ENCODE data around the gene OR4S1. TPM values are rescaled to one million over a fixed set of nuclear protein-coding genes. Genes with fewer than 3 reads are reported as not detected.

Gene OR4S1, protein sequence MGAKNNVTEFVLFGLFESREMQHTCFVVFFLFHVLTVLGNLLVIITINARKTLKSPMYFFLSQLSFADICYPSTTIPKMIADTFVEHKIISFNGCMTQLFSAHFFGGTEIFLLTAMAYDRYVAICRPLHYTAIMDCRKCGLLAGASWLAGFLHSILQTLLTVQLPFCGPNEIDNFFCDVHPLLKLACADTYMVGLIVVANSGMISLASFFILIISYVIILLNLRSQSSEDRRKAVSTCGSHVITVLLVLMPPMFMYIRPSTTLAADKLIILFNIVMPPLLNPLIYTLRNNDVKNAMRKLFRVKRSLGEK
- total RNA-seq = not detected in 2 replicates
- polyA plus RNA-seq = not detected in 2 replicates
- polyA plus RNA-seq (2012) = not detected in 2 replicates
- polyA minus RNA-seq (ENCODE audit: low replicate concordance) = not detected in 2 replicates

DNA sequence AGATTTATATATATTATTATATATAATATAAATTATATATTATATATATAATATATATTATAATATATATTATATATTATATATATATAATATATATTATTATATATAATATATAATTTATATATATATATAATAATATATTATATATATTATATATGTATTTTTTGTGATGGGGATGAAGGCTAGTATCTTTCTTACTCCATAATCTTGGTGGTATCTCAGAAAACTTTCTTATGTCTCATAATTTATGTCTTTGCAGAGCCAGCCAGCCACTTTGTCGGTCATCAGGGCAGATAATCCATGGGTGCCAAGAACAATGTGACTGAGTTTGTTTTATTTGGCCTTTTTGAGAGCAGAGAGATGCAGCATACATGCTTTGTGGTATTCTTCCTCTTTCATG lies at the start of gene OR4S1:
OR4S1 (plus strand) TSS at position 301 of the 400 bp plus-strand sequence; CDS start at position 301, 0 bp downstream.
- no peaks in the 10 kb centered on the region for H3K27me3 ChIP-seq (ENCODE audit: control insufficient read depth, insufficient read depth, low read length)
- H4K20me1 ChIP-seq (ENCODE audit: control insufficient read depth, extremely low read depth, insufficient read depth, low read length) = no peaks in the 10 kb centered on the region
- H3K4me2 ChIP-seq (ENCODE audit: extremely low read depth, insufficient read depth, low read length) = no peak within 1 kb of the TSS
- no peak within 1 kb of the TSS for H3K27ac ChIP-seq (ENCODE audit: insufficient read depth, low read length)
- no peak within 1 kb of the TSS for H3K4me3 ChIP-seq (replicated peaks in 1 of 4; ENCODE audit: control extremely low read depth in 1 of 4, insufficient read depth in 1 of 4, low read depth in 3 of 4, low read length in 4 of 4)
- TF ChIP-seq EZH2 (IDR thresholded peaks at IDR 0.05; ENCODE audit: low read length, missing control alignments) = no peak
- TF ChIP-seq, protein P1, sequence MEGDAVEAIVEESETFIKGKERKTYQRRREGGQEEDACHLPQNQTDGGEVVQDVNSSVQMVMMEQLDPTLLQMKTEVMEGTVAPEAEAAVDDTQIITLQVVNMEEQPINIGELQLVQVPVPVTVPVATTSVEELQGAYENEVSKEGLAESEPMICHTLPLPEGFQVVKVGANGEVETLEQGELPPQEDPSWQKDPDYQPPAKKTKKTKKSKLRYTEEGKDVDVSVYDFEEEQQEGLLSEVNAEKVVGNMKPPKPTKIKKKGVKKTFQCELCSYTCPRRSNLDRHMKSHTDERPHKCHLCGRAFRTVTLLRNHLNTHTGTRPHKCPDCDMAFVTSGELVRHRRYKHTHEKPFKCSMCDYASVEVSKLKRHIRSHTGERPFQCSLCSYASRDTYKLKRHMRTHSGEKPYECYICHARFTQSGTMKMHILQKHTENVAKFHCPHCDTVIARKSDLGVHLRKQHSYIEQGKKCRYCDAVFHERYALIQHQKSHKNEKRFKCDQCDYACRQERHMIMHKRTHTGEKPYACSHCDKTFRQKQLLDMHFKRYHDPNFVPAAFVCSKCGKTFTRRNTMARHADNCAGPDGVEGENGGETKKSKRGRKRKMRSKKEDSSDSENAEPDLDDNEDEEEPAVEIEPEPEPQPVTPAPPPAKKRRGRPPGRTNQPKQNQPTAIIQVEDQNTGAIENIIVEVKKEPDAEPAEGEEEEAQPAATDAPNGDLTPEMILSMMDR (conservative IDR thresholded peaks at IDR 0.05 in 1 of 2, IDR thresholded peaks at IDR 0.05 in 1 of 2; ENCODE audit: low read depth in 1 of 2, low read length in 2 of 2) = no peak
- no peaks in the 10 kb centered on the region for H3K79me2 ChIP-seq (ENCODE audit: control insufficient read depth, insufficient read depth, low read length)
- H3K36me3 ChIP-seq (ENCODE audit: control insufficient read depth, insufficient read depth, low read length) = no peaks in the 10 kb centered on the region
- H3K9ac ChIP-seq (ENCODE audit: insufficient read depth, low read length) = no peak within 1 kb of the TSS
- H3K9me3 ChIP-seq (ENCODE audit: control insufficient read depth, insufficient read depth, low read depth, low read length) = no peaks in the 10 kb centered on the region
- no peak for DNase-seq (ENCODE audit: low read depth in 2 of 2)
- H2AFZ ChIP-seq (ENCODE audit: low read length) = no peak within 1 kb of the TSS
- no peaks in the 10 kb centered on the region for H3K4me1 ChIP-seq (ENCODE audit: control insufficient read depth, extremely low read depth, insufficient read depth, low read length)

DNA sequence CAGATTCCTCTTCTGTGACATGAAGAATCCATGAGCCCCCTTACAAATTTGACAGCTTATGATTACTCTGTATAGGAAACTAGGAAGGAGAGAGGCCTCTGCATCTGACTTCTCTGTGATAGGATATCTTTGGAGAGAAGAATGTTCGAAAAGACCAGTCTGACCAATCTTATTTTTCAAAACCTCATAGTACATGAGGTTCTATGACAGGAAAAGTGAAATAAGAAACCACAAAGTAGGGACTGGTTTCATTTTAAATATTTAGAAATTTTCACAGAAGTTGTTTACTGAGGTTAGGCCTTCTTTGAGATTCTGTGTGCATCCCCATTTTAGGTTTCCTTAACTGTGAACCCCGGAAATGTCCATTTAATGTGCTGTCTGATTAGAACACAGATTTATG lies 44.4 kb upstream of the OR4S1 start:
- H4K20me1 ChIP-seq (ENCODE audit: control insufficient read depth, extremely low read depth, insufficient read depth, low read length) = no peaks in the 10 kb centered on the region
- H3K9ac ChIP-seq (ENCODE audit: insufficient read depth, low read length) = no peak overlapping the region
- H3K9me3 ChIP-seq (ENCODE audit: control insufficient read depth, insufficient read depth, low read depth, low read length) = no peaks in the 10 kb centered on the region
- no peak overlapping the region for H2AFZ ChIP-seq (ENCODE audit: low read length)
- no peak overlapping the region for H3K4me2 ChIP-seq (ENCODE audit: extremely low read depth, insufficient read depth, low read length)
- DNase-seq (ENCODE audit: low read depth in 2 of 2) = no peak
- TF ChIP-seq, protein P1 (conservative IDR thresholded peaks at IDR 0.05 in 1 of 2, IDR thresholded peaks at IDR 0.05 in 1 of 2; ENCODE audit: low read depth in 1 of 2, low read length in 2 of 2) = no peak
- no peak for TF ChIP-seq EZH2 (IDR thresholded peaks at IDR 0.05; ENCODE audit: low read length, missing control alignments)
- H3K36me3 ChIP-seq (ENCODE audit: control insufficient read depth, insufficient read depth, low read length) = no peaks in the 10 kb centered on the region
- no peaks in the 10 kb centered on the region for H3K27me3 ChIP-seq (ENCODE audit: control insufficient read depth, insufficient read depth, low read length)
- no peaks in the 10 kb centered on the region for H3K4me1 ChIP-seq (ENCODE audit: control insufficient read depth, extremely low read depth, insufficient read depth, low read length)
- no peaks in the 10 kb centered on the region for H3K79me2 ChIP-seq (ENCODE audit: control insufficient read depth, insufficient read depth, low read length)
- no peak overlapping the region for H3K4me3 ChIP-seq (replicated peaks in 1 of 4; ENCODE audit: control extremely low read depth in 1 of 4, insufficient read depth in 1 of 4, low read depth in 3 of 4, low read length in 4 of 4)
- no peak overlapping the region for H3K27ac ChIP-seq (ENCODE audit: insufficient read depth, low read length)

DNA sequence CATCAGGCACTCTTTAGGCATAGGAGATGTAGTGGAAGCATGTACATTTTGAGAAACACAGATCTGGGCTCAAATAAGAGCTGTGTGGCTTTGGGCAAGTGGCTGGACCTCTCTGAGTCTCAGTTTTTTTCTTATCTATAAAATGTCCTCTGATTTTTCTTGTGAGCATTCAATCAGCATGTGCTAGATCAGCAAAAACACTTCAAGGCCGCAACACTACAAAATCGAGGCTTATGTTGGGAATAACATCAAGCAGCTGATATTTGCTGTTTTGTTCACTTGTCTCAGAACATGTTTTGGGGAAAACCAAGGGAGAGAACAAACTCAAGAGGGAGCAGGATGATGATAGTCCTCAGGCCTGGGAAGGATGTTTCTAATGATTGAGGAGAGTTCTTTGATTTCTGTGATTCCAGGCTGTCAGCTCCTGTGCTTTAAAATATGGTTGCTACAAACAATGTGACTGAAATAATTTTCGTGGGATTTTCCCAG lies 42.6 kb upstream of the OR4S1 start, which contains the start of gene OR4X1:
OR4X1 (plus strand) TSS at position 439 of the 489 bp plus-strand sequence; CDS start at position 439, 0 bp downstream.
- no peak within 1 kb of the TSS for H3K4me3 ChIP-seq (replicated peaks in 1 of 4; ENCODE audit: control extremely low read depth in 1 of 4, insufficient read depth in 1 of 4, low read depth in 3 of 4, low read length in 4 of 4)
- no peaks in the 10 kb centered on the region for H3K27me3 ChIP-seq (ENCODE audit: control insufficient read depth, insufficient read depth, low read length)
- no peak within 1 kb of the TSS for H2AFZ ChIP-seq (ENCODE audit: low read length)
- H3K36me3 ChIP-seq (ENCODE audit: control insufficient read depth, insufficient read depth, low read length) = no peaks in the 10 kb centered on the region
- no peak for DNase-seq (ENCODE audit: low read depth in 2 of 2)
- no peak within 1 kb of the TSS for H3K4me2 ChIP-seq (ENCODE audit: extremely low read depth, insufficient read depth, low read length)
- H3K27ac ChIP-seq (ENCODE audit: insufficient read depth, low read length) = no peak within 1 kb of the TSS
- H3K79me2 ChIP-seq (ENCODE audit: control insufficient read depth, insufficient read depth, low read length) = no peaks in the 10 kb centered on the region
- no peaks in the 10 kb centered on the region for H3K9me3 ChIP-seq (ENCODE audit: control insufficient read depth, insufficient read depth, low read depth, low read length)
- H3K9ac ChIP-seq (ENCODE audit: insufficient read depth, low read length) = no peak within 1 kb of the TSS
- H3K4me1 ChIP-seq (ENCODE audit: control insufficient read depth, extremely low read depth, insufficient read depth, low read length) = no peaks in the 10 kb centered on the region
- no peaks in the 10 kb centered on the region for H4K20me1 ChIP-seq (ENCODE audit: control insufficient read depth, extremely low read depth, insufficient read depth, low read length)
- TF ChIP-seq, protein P1 (conservative IDR thresholded peaks at IDR 0.05 in 1 of 2, IDR thresholded peaks at IDR 0.05 in 1 of 2; ENCODE audit: low read depth in 1 of 2, low read length in 2 of 2) = no peak
- TF ChIP-seq EZH2 (IDR thresholded peaks at IDR 0.05; ENCODE audit: low read length, missing control alignments) = no peak

Data from fibroblast of lung (primary cell).